H1 (cell line): ENCODE data around the gene ABCA2. TPM values are rescaled to one million over a fixed set of nuclear protein-coding genes. Genes with fewer than 3 reads are reported as not detected.

Source experiments
- CTCF ChIA-PET: fragments of 300-600 bp; sonication (Branson Sonifier 250); formaldehyde crosslinking; loops from one replicate; lab custom pipeline; 2021; ENCODE audit not compliant: partially characterized antibody; lab: Charles Lee
- POLR2A ChIA-PET: fragments of 300-600 bp; sonication (Branson Sonifier 250); formaldehyde crosslinking; loops from one replicate; lab custom pipeline; 2021; ENCODE audit warnings: inconsistent platforms; ENCODE audit not compliant: partially characterized antibody; lab: Charles Lee
- DNase-seq, 2 experiments: peaks; one replicate each; pipeline versions ENCODE4 v3.0.0 to v3.0.0-alpha.2; 2010 to 2022; ENCODE audit warnings: low spot score in 2 of 2, low read depth in 1 of 2, mixed read lengths in 1 of 2
- FAIRE-seq: peaks from 2 replicates; lab custom pipeline; 2011; peaks lifted over from hg19 to GRCh38; lab: Jason Lieb, UNC
- H2AFZ ChIP-seq: 2 replicates; pipeline ENCODE4 v1.8.1; 2012; ENCODE audit warnings: low read length, inconsistent platforms
- H2AK5ac ChIP-seq: 2 replicates; pipeline ENCODE4 v1.6.1; 2013; ENCODE audit warnings: low read depth, low read length
- H2BK120ac ChIP-seq: replicated peaks from 2 replicates; pipeline ENCODE3; 2013; ENCODE audit warnings: low read depth, low read length, inconsistent platforms
- H2BK12ac ChIP-seq: 2 replicates; pipeline ENCODE4 v1.6.1; 2013; ENCODE audit warnings: low read depth, low read length
- H2BK15ac ChIP-seq: 2 replicates; pipeline ENCODE4 v1.6.1; 2013; ENCODE audit warnings: low read length
- H2BK20ac ChIP-seq: 2 replicates; pipeline ENCODE4 v1.6.1; 2013; ENCODE audit warnings: low read length
- H2BK5ac ChIP-seq: 2 replicates; pipeline ENCODE4 v1.6.1; 2013; ENCODE audit warnings: low read depth, low read length
- H3K14ac ChIP-seq: 2 replicates; pipeline ENCODE4 v1.6.1; 2013; ENCODE audit warnings: inconsistent platforms; ENCODE audit not compliant: insufficient read length
- H3K18ac ChIP-seq: 2 replicates; pipeline ENCODE4 v1.6.1; 2013; ENCODE audit warnings: low read length; ENCODE audit errors: extremely low read depth
- H3K23ac ChIP-seq: 2 replicates; pipeline ENCODE4 v1.6.1; 2013; ENCODE audit warnings: inconsistent platforms; ENCODE audit not compliant: insufficient read length
- H3K23me2 ChIP-seq: 2 replicates; pipeline ENCODE4 v1.6.1; 2013; ENCODE audit warnings: low read depth, low read length
- H3K27ac ChIP-seq: 2 replicates; pipeline ENCODE4 v1.6.1; 2011; ENCODE audit warnings: low read depth, low read length, inconsistent platforms
- H3K27me3 ChIP-seq, 4 experiments: replicated peaks in 1 of 4; 1 replicate in 1 of 4; 2 replicates in 3 of 4; pipeline versions ENCODE4 v1.6.1 to v1.8.1; 2011 to 2013; ENCODE audit warnings: low read length in 3 of 4, mild to moderate bottlenecking in 3 of 4, inconsistent platforms in 2 of 4, mixed read lengths in 2 of 4, moderate library complexity in 1 of 4; ENCODE audit not compliant: control insufficient read depth in 3 of 4, insufficient read depth in 3 of 4; ENCODE audit errors: extremely low read depth in 1 of 4
- H3K36me3 ChIP-seq, 4 experiments: 2 replicates each; pipeline versions ENCODE4 v1.6.1 to v1.8.1; 2011 to 2013; ENCODE audit warnings: mild to moderate bottlenecking in 4 of 4, low read length in 3 of 4, moderate library complexity in 2 of 4, control low read depth in 1 of 4, inconsistent platforms in 1 of 4; ENCODE audit not compliant: insufficient read depth in 4 of 4, control insufficient read depth in 2 of 4
- H3K4ac ChIP-seq: replicated peaks from 2 replicates; pipeline ENCODE3; 2013; ENCODE audit warnings: low read length, low read depth, mixed read lengths, inconsistent platforms; ENCODE audit not compliant: insufficient read length
- H3K4me1 ChIP-seq, 4 experiments: replicated peaks in 1 of 4; 1 replicate in 1 of 4; 2 replicates in 3 of 4; pipeline versions ENCODE4 v1.6.1 to v1.8.1; 2011 to 2013; ENCODE audit warnings: low read length in 3 of 4, inconsistent platforms in 2 of 4, mixed read lengths in 1 of 4; ENCODE audit not compliant: insufficient read depth in 4 of 4, control insufficient read depth in 3 of 4
- H3K4me2 ChIP-seq, 2 experiments: 2 replicates each; pipeline versions ENCODE4 v1.6.1 to v1.8.1; 2011 to 2013; ENCODE audit warnings: low read depth in 2 of 2, low read length in 2 of 2, control low read depth in 1 of 2, inconsistent platforms in 1 of 2, mild to moderate bottlenecking in 1 of 2; ENCODE audit not compliant: insufficient read depth in 1 of 2
- H3K4me3 ChIP-seq, 4 experiments: fragments of 200-600, 300-600 bp in 1 of 4; sonication (generic), shearing (Covaris generic), sonication (Bioruptor Twin) in 1 of 4; 2 replicates each; pipeline versions ENCODE4 v1.5.1 to v1.8.1; 2011 to 2016; ENCODE audit warnings: low read length in 4 of 4, low read depth in 3 of 4, control low read depth in 2 of 4, inconsistent platforms in 2 of 4, mild to moderate bottlenecking in 2 of 4, mixed read lengths in 1 of 4, moderate library complexity in 1 of 4; ENCODE audit not compliant: insufficient read depth in 2 of 4; ENCODE audit errors: extremely low read depth in 1 of 4
- H3K56ac ChIP-seq: replicated peaks from 2 replicates; pipeline ENCODE3; 2013; ENCODE audit warnings: low read depth, mild to moderate bottlenecking, mixed read lengths, low read length, inconsistent platforms; ENCODE audit not compliant: insufficient read length
- H3K79me1 ChIP-seq: 2 replicates; pipeline ENCODE4 v1.6.1; 2013; ENCODE audit warnings: low read depth, low read length, control low read depth
- H3K79me2 ChIP-seq, 2 experiments: 2 replicates each; pipeline versions ENCODE4 v1.6.1 to v1.8.1; 2012 to 2013; ENCODE audit warnings: low read length in 2 of 2, mild to moderate bottlenecking in 2 of 2, inconsistent platforms in 1 of 2; ENCODE audit not compliant: insufficient read depth in 2 of 2, control insufficient read depth in 1 of 2
- H3K9ac ChIP-seq, 4 experiments: replicated peaks in 1 of 4; 1 replicate in 1 of 4; 2 replicates in 3 of 4; pipeline versions ENCODE4 v1.6.1 to v1.8.1; 2011 to 2013; ENCODE audit warnings: low read depth in 3 of 4, low read length in 3 of 4, control low read depth in 2 of 4, mild to moderate bottlenecking in 2 of 4, moderate library complexity in 2 of 4, inconsistent platforms in 1 of 4; ENCODE audit errors: extremely low read depth in 1 of 4
- H3K9me3 ChIP-seq, 2 experiments: 2 replicates each; pipeline versions ENCODE4 v1.6.1 to v1.8.1; 2012 to 2013; ENCODE audit warnings: mild to moderate bottlenecking in 2 of 2, moderate library complexity in 2 of 2, control low read depth in 1 of 2, inconsistent platforms in 1 of 2, low read depth in 1 of 2, low read length in 1 of 2, mixed read lengths in 1 of 2; ENCODE audit not compliant: insufficient read depth in 2 of 2
- H4K20me1 ChIP-seq, 2 experiments: replicated peaks in 1 of 2; 2 replicates each; pipeline versions ENCODE3 to v1.8.1; 2011 to 2013; ENCODE audit warnings: inconsistent platforms in 2 of 2, low read length in 2 of 2, mild to moderate bottlenecking in 1 of 2; ENCODE audit not compliant: insufficient read depth in 2 of 2, control insufficient read depth in 1 of 2
- H4K5ac ChIP-seq: 2 replicates; pipeline ENCODE4 v1.6.1; 2013; ENCODE audit warnings: low read length, low read depth, mixed read lengths, inconsistent platforms; ENCODE audit not compliant: insufficient read length
- H4K8ac ChIP-seq: 2 replicates; pipeline ENCODE4 v1.8.0; 2013; ENCODE audit warnings: mild to moderate bottlenecking, moderate library complexity, low read length, inconsistent platforms; ENCODE audit not compliant: insufficient read depth; ENCODE audit errors: extremely low read depth
- H4K91ac ChIP-seq: replicated peaks from 2 replicates; pipeline ENCODE3; 2013; ENCODE audit warnings: low read length, mixed read lengths, inconsistent platforms; ENCODE audit not compliant: insufficient read length
- KDM1A ChIP-seq: fragments of 200-600, 300-600 bp; sonication (generic); IDR thresholded peaks from 2 replicates; pipeline ENCODE4 v1.7.1; 2016; ENCODE audit warnings: mild to moderate bottlenecking, low read length, borderline replicate concordance
- WGBS, 2 experiments: shearing (Covaris generic) in 1 of 2; methylation state at CpG; one replicate each; pipeline versions ENCODE4 v1.1.6 to v1.1.7; 2013 to 2015; ENCODE audit warnings: low lambda C conversion rate in 2 of 2, mixed read lengths in 2 of 2, inconsistent platforms in 1 of 2, low coverage in 1 of 2, missing lambda C conversion rate in 1 of 2; ENCODE audit not compliant: insufficient replicate concordance in 2 of 2, insufficient coverage in 1 of 2, insufficient read length in 1 of 2; ENCODE audit errors: extremely low coverage in 1 of 2, missing lambda C conversion rate in 1 of 2; 5-methylcytosine and 5-hydroxymethylcytosine counted together
- polyA plus RNA-seq, 7 experiments: library from polyadenylated mRNA; depleted of rRNA in 3 of 7; stranded (reverse) in 5 of 7; unstranded in 2 of 7; fragments of >200 nt in 5 of 7; fragments of 200-250 nt in 2 of 7; gene quantifications; 1 replicate in 5 of 7; 2 replicates in 1 of 7; 4 replicates in 1 of 7; pipeline versions ENCODE4 v1.2.1 to v1.2.3, GENCODE V29; 2011 to 2013; ENCODE audit warnings: missing spikeins in 2 of 7, mixed read lengths in 2 of 7
- total RNA-seq: library from RNA; stranded (reverse); fragmentation: NEBNext Ultra II Directional; extraction: Animal tissue kit (Norgen Biotek cat#: 25700); gene quantifications from 2 replicates; pipeline ENCODE4 v1.2.1, GENCODE V29; 2021

Gene ABCA2
- total and polyA plus RNA-seq, 2 of the 8 experiments (the other 6 are each of a cell fraction or from before 2014, with no cell fraction given), result 12.5 to 14.3 TPM

- Histone ChIP-seq H2BK20ac (no peak overlapping the region), H3K18ac (no peak overlapping the region), H3K4ac (no peak overlapping the region), H4K5ac (no peak overlapping the region), H3K56ac (no peak overlapping the region), H2AK5ac (no peak overlapping the region), H2AFZ (no peak overlapping the region), H3K36me3 (no peaks in the 10 kb centered on the region), H2BK15ac (no peak overlapping the region), H2BK12ac (no peak overlapping the region), H3K79me1 (no peaks in the 10 kb centered on the region; the same call in 1 of the 2 replicates), H3K27ac (no peak overlapping the region), H4K91ac (peak overlapping the region; percentile 85), H3K9ac (0 out of 7 replicates have a peak overlapping the region, but pooled peaks of 1 of the 4 experiments have one; percentile 41), H3K14ac (no peak overlapping the region), H4K20me1 (no peaks in the 10 kb centered on the region), H2BK120ac (no peak overlapping the region), H3K79me2 (no peaks in the 10 kb centered on the region), H3K9me3 (no peaks in the 10 kb centered on the region), H4K8ac (no peak overlapping the region), H3K23ac (no peak overlapping the region), H2BK5ac (no peak overlapping the region; the same call in 1 of the 2 replicates), H3K4me2 (no peak overlapping the region), H3K4me1 (peaks cover 0 to 9% (median 5%) of the 10 kb centered on the region in 4 experiments; a peak in 5 of 7 replicates), H3K27me3 (no peaks in the 10 kb centered on the region), H3K23me2 (no peaks in the 10 kb centered on the region), H3K4me3 (no peak overlapping the region)
- 90% methylated on average over 11 of the region's 11 CpGs; no CpG with 5 or more reads in 1 of the 2 experiments for WGBS, 2 experiments
- no peak for FAIRE-seq
- no peak for DNase-seq
- no peak for TF ChIP-seq KDM1A
- ChIA-PET POLR2A (interaction anchor here (1.5 kb wide), 1 partner anchor 25 kb away, joined by 3 read pairs; no protein-coding TSS in a partner anchor), CTCF (interaction anchor here (0.6 to 5.6 kb wide), 7 partner anchors 10 to 129 kb away, joined by 3 to 32 read pairs (median 5); partner anchors contain the start of genes LCN12 and PTGDS)
These were observed 65.3 kb downstream of the ABCA2 start for GRCh38 chr9:136962701-136963248.
